Activated naive CD4-positive, alpha-beta T cell treated with anti-CD3 and anti-CD28 coated beads, Interleukin-2, amount 50 U/mL, for 16 hours (primary cell): ENCODE measurements around the gene PTRH2.
"Not testable (repeated sequence)": the region's sequence is repeated elsewhere in the genome, so short reads cannot be mapped to it uniquely, and the experiment has no call there.

ENCODE experiments used
- DNase-seq: peaks from one replicate; pipeline ENCODE4 v3.0.0-alpha.2; 2020

Gene PTRH2

GRCh38 chr17:59666235-59666634, 41.0 kb downstream of the PTRH2 start:
- no peak for DNase-seq

DNA sequence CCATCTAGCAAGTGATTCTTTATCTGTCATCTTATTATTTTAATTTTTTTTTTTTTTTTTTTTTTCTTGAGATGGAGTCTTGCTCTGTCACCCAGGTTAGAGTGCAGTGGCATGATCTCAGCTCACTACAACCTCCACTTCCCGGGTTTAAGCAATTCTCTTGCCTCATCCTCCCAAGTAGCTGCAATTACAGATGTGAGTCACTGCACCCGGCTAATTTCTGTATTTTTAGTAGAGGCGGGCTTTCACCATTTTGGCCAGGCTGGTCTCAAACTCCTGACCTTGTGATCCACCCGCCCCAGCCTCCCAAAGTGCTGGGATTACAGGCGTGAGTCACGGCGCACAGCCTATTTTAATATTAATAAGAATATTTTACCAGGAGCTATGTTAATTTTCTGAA, 50.6 kb downstream of the PTRH2 start:
- not testable (repeated sequence) for DNase-seq

DNA sequence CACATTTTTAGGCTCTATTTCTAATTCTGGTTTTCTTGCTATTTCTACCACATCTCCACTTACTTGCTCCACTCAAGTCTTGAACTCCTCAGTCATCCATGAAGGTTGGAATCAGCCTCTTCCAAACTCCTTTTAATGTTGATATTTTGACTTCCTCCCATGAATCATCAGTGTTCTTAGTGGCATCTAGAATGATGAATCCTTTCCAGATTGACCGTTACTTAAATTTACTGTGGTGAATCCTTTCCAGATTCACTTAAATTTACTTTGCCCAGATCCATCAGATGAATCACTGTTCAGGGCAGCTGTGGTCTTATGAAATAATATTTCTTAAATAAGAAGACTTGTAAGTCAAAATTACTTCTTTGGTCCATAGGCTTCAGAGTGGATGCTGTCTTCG, 55.1 kb downstream of the PTRH2 start:
- DNase-seq: no peak

DNA sequence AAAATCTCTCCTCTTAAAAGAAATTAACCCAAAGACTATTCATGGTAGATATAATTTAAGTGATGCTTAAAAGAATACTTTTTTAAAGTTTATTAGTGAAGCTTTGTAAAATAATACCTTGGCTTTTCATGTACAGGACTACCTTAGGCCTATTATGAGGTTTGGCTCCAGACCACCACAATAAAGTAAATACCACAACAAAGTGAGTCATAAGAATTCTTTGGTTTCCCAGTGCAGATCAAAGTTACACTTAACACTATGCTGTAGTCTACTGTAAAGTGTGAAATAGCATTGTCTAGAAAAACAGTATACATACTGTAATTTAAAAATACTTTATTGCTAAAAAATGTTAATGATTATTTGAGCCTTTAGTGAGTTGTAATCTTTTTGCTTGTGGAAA, 55.9 kb downstream of the PTRH2 start:
- no peak for DNase-seq

DNA sequence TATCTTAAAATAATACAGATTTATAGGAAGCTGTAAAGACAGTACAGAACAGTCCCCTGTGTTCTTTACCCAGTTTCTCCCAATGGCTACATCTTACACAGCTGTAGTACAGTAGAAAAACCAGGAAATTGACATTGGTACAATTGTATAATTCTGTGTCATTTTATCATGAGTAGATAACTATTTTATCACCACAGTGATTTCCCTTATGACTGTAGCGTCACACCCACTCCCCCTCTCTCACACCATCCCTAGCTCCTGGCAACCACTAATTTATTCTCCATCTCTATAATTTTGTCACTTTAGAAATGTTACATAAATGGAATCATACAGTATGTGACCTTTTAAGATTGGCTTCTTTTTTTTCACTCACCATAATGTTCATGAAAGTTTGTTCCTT, 56.6 kb downstream of the PTRH2 start:
- no peak for DNase-seq

- no peak for DNase-seq
Measured at GRCh38 chr17:59649886-59650285, 57.3 kb downstream of the PTRH2 start.
